ENCODE results near the gene CADM4.
"Not testable (repeated sequence)": the region's sequence is repeated elsewhere in the genome, so short reads cannot be mapped to it uniquely, and the experiment has no call there.

DNA sequence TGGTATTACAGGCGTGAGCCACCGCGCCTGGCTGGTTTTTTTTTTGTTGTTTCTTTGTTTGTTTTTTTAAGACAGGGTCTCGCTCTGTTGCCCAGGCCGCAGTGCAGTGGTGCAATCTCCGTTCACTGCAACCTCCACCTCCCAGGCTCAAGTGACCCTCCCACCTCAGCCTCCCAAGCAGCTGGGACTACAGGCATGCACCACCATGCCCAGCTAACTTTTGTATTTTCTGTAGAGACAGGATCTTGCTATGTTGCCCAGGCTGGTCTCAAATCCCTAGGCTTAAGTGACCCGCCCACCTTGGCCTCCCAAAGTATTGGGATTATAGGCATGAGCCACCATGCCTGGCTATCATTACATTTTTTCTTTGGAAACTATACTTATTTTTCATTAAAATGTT is 10.6 kb upstream of the CADM4 start:
- TF ChIP-seq, protein P1, sequence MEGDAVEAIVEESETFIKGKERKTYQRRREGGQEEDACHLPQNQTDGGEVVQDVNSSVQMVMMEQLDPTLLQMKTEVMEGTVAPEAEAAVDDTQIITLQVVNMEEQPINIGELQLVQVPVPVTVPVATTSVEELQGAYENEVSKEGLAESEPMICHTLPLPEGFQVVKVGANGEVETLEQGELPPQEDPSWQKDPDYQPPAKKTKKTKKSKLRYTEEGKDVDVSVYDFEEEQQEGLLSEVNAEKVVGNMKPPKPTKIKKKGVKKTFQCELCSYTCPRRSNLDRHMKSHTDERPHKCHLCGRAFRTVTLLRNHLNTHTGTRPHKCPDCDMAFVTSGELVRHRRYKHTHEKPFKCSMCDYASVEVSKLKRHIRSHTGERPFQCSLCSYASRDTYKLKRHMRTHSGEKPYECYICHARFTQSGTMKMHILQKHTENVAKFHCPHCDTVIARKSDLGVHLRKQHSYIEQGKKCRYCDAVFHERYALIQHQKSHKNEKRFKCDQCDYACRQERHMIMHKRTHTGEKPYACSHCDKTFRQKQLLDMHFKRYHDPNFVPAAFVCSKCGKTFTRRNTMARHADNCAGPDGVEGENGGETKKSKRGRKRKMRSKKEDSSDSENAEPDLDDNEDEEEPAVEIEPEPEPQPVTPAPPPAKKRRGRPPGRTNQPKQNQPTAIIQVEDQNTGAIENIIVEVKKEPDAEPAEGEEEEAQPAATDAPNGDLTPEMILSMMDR (IDR thresholded peaks at IDR 0.05) = not testable (repeated sequence)
- not testable (repeated sequence) for TF ChIP-seq EZH2phosphoT487 (IDR thresholded peaks at IDR 0.05)

Measured in neural progenitor cell (in vitro differentiated cells).